Measurements from ENCODE around the gene MGMT. TPM values are rescaled to one million over a fixed set of nuclear protein-coding genes. Genes with fewer than 3 reads are reported as not detected.

MGMT gene
- total RNA-seq, 2 experiments from 2014 or later = 9.0 to 9.6 TPM

DNA sequence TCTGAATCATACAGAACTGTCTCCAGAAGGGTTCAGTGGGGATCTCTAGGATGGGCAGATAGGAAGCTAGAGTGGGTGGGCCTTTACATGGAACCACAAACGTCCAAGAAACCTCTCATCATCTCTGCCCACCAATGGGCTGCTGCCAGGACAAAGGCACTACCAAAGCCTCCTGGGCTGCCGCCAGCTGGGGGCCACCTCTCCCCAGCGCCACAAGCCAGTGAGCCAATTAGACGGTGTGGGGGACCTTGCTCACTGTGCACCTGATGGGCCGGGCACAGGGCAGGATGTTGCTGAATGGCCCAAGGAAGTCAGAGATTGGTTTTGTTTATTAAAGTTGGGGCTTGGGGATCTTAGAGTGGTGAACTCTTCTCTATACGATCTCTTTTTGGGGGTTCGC lies 242.1 kb downstream of the MGMT start:
- H3K27ac Mint-ChIP-seq = no peak overlapping the region
- peaks cover 11% of the 10 kb centered on the region for H3K4me1 Mint-ChIP-seq (ENCODE audit: low read depth)
- Histone ChIP-seq H3K36me3 (ENCODE audit: insufficient read depth, low read length) (peaks cover 10% of the 10 kb centered on the region), H3K4me3 (ENCODE audit: low read length) (no peak overlapping the region), H3K27ac (ENCODE audit: low read depth in 1 of 2, low read length in 2 of 2) (no peak overlapping the region), H3K9me3 (ENCODE audit: control insufficient read depth in 1 of 2, insufficient read depth in 1 of 2, low read length in 2 of 2) (peaks cover 0 to 26% of the 10 kb centered on the region in 2 experiments), H3K27me3 (ENCODE audit: control insufficient read depth in 1 of 2, insufficient read depth in 2 of 2, low read length in 2 of 2) (no peaks in the 10 kb centered on the region), H3K4me1 (ENCODE audit: insufficient read depth, low read length) (no peaks in the 10 kb centered on the region)
- POLR2A ChIA-PET = no interaction called here
- CTCF ChIA-PET = no interaction called here
- H3K36me3 Mint-ChIP-seq (ENCODE audit: low read depth) = peaks cover 69% of the 10 kb centered on the region
- H3K27me3 Mint-ChIP-seq = no peaks in the 10 kb centered on the region
- no peak overlapping the region for H3K4me3 Mint-ChIP-seq
- TF ChIP-seq, protein P1, sequence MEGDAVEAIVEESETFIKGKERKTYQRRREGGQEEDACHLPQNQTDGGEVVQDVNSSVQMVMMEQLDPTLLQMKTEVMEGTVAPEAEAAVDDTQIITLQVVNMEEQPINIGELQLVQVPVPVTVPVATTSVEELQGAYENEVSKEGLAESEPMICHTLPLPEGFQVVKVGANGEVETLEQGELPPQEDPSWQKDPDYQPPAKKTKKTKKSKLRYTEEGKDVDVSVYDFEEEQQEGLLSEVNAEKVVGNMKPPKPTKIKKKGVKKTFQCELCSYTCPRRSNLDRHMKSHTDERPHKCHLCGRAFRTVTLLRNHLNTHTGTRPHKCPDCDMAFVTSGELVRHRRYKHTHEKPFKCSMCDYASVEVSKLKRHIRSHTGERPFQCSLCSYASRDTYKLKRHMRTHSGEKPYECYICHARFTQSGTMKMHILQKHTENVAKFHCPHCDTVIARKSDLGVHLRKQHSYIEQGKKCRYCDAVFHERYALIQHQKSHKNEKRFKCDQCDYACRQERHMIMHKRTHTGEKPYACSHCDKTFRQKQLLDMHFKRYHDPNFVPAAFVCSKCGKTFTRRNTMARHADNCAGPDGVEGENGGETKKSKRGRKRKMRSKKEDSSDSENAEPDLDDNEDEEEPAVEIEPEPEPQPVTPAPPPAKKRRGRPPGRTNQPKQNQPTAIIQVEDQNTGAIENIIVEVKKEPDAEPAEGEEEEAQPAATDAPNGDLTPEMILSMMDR (IDR thresholded peaks at IDR 0.05) = no peak
- ATAC-seq (ENCODE audit: poor library complexity) = no peak
- DNase-seq = no peak
- intact Hi-C loops (cut with DNase I, micrococcal nuclease) = no loop called here
- no peaks in the 10 kb centered on the region for H3K9me3 Mint-ChIP-seq

DNA sequence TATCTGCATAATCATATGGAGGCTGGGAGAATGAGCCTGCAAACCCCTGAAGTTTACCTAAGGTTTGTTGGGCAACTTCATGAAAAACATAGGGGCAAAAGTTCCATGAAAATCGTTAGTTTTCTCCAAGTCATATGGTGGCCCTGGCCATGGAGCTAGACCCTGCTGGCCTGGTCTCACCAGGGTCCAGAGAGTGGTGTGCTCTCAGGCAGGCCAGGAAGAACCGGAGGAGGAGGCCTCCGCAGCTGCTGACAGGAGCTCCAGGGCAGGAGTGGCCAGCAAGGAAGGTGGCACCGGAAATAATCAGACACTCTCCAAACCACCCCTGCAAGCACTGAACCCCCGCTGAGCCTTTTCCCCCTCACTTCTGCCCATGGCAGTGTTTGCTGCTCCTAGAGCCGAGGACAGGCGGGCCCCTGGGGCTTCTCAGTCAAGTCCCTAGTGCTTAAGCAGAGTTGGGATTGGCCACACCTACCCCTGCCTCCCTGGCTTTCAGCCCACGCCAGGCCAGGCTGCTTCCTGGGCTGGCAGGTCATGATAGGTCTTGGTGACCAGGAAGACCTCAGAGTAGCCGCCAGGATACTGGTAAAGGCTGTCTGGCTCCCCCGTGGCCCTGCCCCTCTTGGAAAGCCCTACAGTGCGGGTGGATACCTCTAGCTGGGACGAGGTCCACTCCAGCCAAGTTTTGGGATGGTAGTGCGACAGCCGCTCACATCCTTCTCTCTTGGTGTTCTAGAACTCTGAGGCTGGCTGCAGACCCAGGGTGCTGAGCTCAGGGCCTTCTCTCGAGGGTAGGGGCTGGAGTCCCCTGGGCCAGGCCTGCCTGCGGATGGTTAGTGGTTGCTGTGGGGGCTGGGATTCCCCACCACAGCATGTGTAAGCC lies 242.8 kb downstream of the MGMT start:
- Mint-ChIP-seq H3K27me3 (no peaks in the 10 kb centered on the region), H3K4me1 (ENCODE audit: low read depth) (peaks cover 7% of the 10 kb centered on the region), H3K4me3 (no peak overlapping the region), H3K27ac (no peak overlapping the region), H3K9me3 (no peaks in the 10 kb centered on the region), H3K36me3 (ENCODE audit: low read depth) (peaks cover 69% of the 10 kb centered on the region)
- ChIA-PET POLR2A (no interaction called here), CTCF (no interaction called here)
- H3K4me1 ChIP-seq (ENCODE audit: insufficient read depth, low read length) = no peaks in the 10 kb centered on the region
- H3K27me3 ChIP-seq (ENCODE audit: control insufficient read depth in 1 of 2, insufficient read depth in 2 of 2, low read length in 2 of 2) = no peaks in the 10 kb centered on the region
- H3K9me3 ChIP-seq (ENCODE audit: control insufficient read depth in 1 of 2, insufficient read depth in 1 of 2, low read length in 2 of 2) = peaks cover 0 to 23% of the 10 kb centered on the region in 2 experiments
- TF ChIP-seq, protein P1 (IDR thresholded peaks at IDR 0.05) = no peak
- ATAC-seq (ENCODE audit: poor library complexity) = no peak
- no peak overlapping the region for H3K4me3 ChIP-seq (ENCODE audit: low read length)
- no peak overlapping the region for H3K27ac ChIP-seq (ENCODE audit: low read depth in 1 of 2, low read length in 2 of 2)
- peaks cover 10% of the 10 kb centered on the region for H3K36me3 ChIP-seq (ENCODE audit: insufficient read depth, low read length)
- DNase-seq = no peak
- intact Hi-C loops (cut with DNase I, micrococcal nuclease) = no loop called here

DNA sequence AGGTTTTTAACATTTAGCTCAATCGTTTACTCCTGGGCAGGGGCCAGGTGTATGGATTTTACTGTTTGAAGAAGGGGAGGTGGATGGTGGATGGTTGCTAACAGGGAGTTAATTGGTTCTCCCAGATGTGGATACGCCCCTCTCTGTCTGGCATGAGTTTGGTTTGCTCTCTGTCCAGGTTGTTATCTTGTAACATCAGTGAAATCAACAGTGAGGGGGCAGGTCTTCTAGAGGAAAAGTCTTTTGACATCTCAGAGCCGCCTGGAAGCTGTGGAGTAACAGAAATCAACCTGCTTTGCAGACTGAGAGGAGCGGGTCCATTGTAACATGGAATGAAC lies 243.4 kb downstream of the MGMT start:
- CTCF ChIA-PET = no interaction called here
- Histone ChIP-seq H3K4me1 (ENCODE audit: insufficient read depth, low read length) (no peaks in the 10 kb centered on the region), H3K9me3 (ENCODE audit: control insufficient read depth in 1 of 2, insufficient read depth in 1 of 2, low read length in 2 of 2) (peaks cover 0 to 22% of the 10 kb centered on the region in 2 experiments), H3K36me3 (ENCODE audit: insufficient read depth, low read length) (peaks cover 10% of the 10 kb centered on the region), H3K27me3 (ENCODE audit: control insufficient read depth in 1 of 2, insufficient read depth in 2 of 2, low read length in 2 of 2) (no peaks in the 10 kb centered on the region), H3K4me3 (ENCODE audit: low read length) (no peak overlapping the region), H3K27ac (ENCODE audit: low read depth in 1 of 2, low read length in 2 of 2) (no peak overlapping the region)
- H3K36me3 Mint-ChIP-seq (ENCODE audit: low read depth) = peaks cover 69% of the 10 kb centered on the region
- intact Hi-C loops (cut with DNase I, micrococcal nuclease) = no loop called here
- no peaks in the 10 kb centered on the region for H3K9me3 Mint-ChIP-seq
- peaks cover 1% of the 10 kb centered on the region for H3K4me1 Mint-ChIP-seq (ENCODE audit: low read depth)
- no peak for DNase-seq
- POLR2A ChIA-PET = no interaction called here
- no peak for ATAC-seq (ENCODE audit: poor library complexity)
- TF ChIP-seq, protein P1 (IDR thresholded peaks at IDR 0.05) = no peak
- H3K27me3 Mint-ChIP-seq = no peaks in the 10 kb centered on the region
- no peak overlapping the region for H3K27ac Mint-ChIP-seq
- H3K4me3 Mint-ChIP-seq = no peak overlapping the region
